DOHH2 (cell line): Measurements from ENCODE around the gene MIPOL1.

ENCODE experiments used
- EZH2phosphoT487 ChIP-seq: fragments of 200-600 bp; sonication (generic); IDR thresholded peaks from 2 replicates; pipeline ENCODE4 v1.6.1; 2017; ENCODE audit warnings: borderline replicate concordance, mild to moderate bottlenecking, antibody characterized with exemption, low read length, moderate library complexity, mixed read lengths
- TF ChIP-seq, protein P1 (sequence below): fragments of 200-600 bp; sonication (generic); IDR thresholded peaks from one replicate; pipeline ENCODE4 v1.5.1; 2014; ENCODE audit warnings: antibody characterized with exemption, mild to moderate bottlenecking, low read depth, low read length; ENCODE audit not compliant: poor library complexity, severe bottlenecking

DNA sequence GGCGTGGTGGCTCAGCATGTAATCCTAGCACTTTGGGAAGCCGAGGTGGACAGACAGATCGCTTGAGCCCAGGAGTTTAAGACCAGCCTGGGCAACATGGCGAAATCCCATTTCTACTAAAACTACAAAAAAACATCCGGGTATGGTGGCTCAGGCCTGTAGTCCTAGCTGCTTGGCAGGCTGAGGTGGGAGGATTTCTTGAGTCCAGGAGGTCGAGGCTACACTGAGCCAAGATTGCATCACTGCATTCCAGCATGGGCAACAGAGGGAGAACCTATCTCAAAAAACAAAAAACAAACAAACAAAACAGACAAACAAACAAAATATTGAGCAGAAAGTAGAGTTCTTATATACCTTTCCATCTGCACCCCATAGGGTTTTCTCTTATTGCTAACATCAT is 16.3 kb upstream of the MIPOL1 start:
- TF ChIP-seq, protein P1, sequence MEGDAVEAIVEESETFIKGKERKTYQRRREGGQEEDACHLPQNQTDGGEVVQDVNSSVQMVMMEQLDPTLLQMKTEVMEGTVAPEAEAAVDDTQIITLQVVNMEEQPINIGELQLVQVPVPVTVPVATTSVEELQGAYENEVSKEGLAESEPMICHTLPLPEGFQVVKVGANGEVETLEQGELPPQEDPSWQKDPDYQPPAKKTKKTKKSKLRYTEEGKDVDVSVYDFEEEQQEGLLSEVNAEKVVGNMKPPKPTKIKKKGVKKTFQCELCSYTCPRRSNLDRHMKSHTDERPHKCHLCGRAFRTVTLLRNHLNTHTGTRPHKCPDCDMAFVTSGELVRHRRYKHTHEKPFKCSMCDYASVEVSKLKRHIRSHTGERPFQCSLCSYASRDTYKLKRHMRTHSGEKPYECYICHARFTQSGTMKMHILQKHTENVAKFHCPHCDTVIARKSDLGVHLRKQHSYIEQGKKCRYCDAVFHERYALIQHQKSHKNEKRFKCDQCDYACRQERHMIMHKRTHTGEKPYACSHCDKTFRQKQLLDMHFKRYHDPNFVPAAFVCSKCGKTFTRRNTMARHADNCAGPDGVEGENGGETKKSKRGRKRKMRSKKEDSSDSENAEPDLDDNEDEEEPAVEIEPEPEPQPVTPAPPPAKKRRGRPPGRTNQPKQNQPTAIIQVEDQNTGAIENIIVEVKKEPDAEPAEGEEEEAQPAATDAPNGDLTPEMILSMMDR = no peak
- no peak for TF ChIP-seq EZH2phosphoT487
